ENCODE data around the gene TRAP1.

DNA sequence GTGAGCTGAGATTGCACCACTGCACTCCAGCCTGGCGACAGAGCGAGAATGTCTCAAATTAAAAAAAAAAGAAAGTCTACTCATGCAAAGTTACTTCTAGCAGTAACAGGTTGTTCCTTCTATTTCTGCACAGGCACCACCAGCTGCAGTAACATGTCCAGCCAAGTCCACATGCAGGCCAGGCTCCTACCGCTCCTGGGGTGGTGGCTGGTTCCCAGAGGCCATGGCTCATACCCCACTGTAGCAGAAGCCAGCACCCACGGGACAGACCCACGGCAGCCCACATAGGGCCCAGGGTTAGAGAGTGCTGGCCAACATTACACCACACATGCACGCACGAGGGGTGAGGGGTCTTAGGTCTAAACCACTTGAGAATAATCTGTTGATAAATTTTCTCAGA lies 26.7 kb upstream of the TRAP1 start:
- TF ChIP-seq, protein P1, sequence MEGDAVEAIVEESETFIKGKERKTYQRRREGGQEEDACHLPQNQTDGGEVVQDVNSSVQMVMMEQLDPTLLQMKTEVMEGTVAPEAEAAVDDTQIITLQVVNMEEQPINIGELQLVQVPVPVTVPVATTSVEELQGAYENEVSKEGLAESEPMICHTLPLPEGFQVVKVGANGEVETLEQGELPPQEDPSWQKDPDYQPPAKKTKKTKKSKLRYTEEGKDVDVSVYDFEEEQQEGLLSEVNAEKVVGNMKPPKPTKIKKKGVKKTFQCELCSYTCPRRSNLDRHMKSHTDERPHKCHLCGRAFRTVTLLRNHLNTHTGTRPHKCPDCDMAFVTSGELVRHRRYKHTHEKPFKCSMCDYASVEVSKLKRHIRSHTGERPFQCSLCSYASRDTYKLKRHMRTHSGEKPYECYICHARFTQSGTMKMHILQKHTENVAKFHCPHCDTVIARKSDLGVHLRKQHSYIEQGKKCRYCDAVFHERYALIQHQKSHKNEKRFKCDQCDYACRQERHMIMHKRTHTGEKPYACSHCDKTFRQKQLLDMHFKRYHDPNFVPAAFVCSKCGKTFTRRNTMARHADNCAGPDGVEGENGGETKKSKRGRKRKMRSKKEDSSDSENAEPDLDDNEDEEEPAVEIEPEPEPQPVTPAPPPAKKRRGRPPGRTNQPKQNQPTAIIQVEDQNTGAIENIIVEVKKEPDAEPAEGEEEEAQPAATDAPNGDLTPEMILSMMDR (IDR thresholded peaks at IDR 0.05): no peak
- no peak for TF ChIP-seq POLR2A (IDR thresholded peaks at IDR 0.05)
